ENCODE results near the gene ACAP3. TPM values are rescaled to one million over a fixed set of nuclear protein-coding genes. Genes with fewer than 3 reads are reported as not detected.

ACAP3 gene
- total RNA-seq, 1 experiment from 2014 or later: 30.7 TPM

GRCh38 chr1:1274931-1275431 is 32.7 kb downstream of the ACAP3 start:
- ChIA-PET CTCF (no interaction called here), POLR2A (interaction anchor here (0.7 kb wide), 1 partner anchor 129 kb away, joined by 7 read pairs; no protein-coding TSS in a partner anchor)
- H3K9me3 ChIP-seq (ENCODE audit: control insufficient read depth, insufficient read depth, low read depth, low read length): no peaks in the 10 kb centered on the region
- ATAC-seq: no peak
- TF ChIP-seq CTCF (IDR thresholded peaks at IDR 0.05) (no peak), TCF7L2 (IDR thresholded peaks at IDR 0.05; ENCODE audit: low read depth, low read length) (no peak), POLR2AphosphoS5 (IDR thresholded peaks at IDR 0.05; ENCODE audit: low read depth, low read length) (no peak), REST (IDR thresholded peaks at IDR 0.05; ENCODE audit: insufficient read depth in 1 of 2, low read depth in 2 of 2, low read length in 1 of 2) (no peak), SIN3A (IDR thresholded peaks at IDR 0.05; ENCODE audit: borderline replicate concordance, insufficient read depth, low read depth, low read length) (no peak)
- peak overlapping the region; percentile 88 for H3K27ac ChIP-seq (ENCODE audit: low read length)
- BruUV-seq (replicated peaks): no TSS peak
- intact Hi-C loops (cut with micrococcal nuclease; ENCODE audit: unreplicated experiment): no loop called here
- H3K4me3 ChIP-seq (ENCODE audit: low read depth in 2 of 2, low read length in 2 of 2): peak overlapping the region; percentile 68 to 97; a peak in 3 of 4 replicates
- H3K36me3 ChIP-seq (ENCODE audit: control insufficient read depth, insufficient read depth, low read length): no peaks in the 10 kb centered on the region; the same call in 1 of the 2 replicates
- in situ Hi-C loops (cut with HindIII; ENCODE audit: low pct_unique_long_range_greater_than_20kb, low sequenced_read_pairs): no loop called here
- H3K27me3 ChIP-seq (ENCODE audit: control insufficient read depth, insufficient read depth, low read length): no peaks in the 10 kb centered on the region
- DNase-seq (ENCODE audit: low read depth, low spot score): no peak
- H3K4me1 ChIP-seq (ENCODE audit: control insufficient read depth, insufficient read depth, low read length): peaks cover 21% of the 10 kb centered on the region

DNA sequence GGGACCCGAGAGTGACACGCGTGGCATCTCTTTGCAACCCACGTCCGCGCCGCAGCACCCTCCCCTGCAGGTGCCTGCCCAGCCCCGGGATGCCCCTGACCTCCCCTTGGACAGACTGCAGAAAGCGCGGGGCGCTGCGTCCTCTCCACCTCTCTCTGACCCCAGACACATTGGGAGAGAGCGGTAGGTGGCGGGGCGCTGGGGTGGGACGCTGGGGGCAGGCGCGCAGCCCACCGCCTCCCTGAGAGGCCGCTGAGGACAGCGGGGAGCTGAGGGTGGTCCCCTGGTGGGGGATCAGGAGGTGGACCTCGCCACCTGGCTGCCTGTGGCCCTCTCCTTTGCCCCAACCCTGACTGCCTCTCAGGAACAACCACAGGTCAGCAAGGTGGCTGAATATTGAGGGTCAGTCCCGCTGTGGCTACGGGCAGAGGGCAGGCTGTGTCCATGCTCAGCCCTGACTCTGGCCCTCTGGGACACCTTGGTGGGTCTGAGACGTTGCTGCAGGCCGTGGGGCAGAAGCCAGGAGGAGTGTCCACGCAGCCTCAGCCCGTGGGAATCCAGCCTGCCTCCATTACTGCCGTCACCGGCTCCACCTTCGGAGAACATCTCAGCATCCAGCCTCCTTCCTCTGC is 33.3 kb downstream of the ACAP3 start:
- Histone ChIP-seq H3K9me3 (ENCODE audit: control insufficient read depth, insufficient read depth, low read depth, low read length) (no peaks in the 10 kb centered on the region), H3K4me3 (ENCODE audit: low read depth in 2 of 2, low read length in 2 of 2) (peak overlapping the region; percentile 68 to 97), H3K27me3 (ENCODE audit: control insufficient read depth, insufficient read depth, low read length) (no peaks in the 10 kb centered on the region), H3K36me3 (ENCODE audit: control insufficient read depth, insufficient read depth, low read length) (no peaks in the 10 kb centered on the region; the same call in 1 of the 2 replicates), H3K4me1 (ENCODE audit: control insufficient read depth, insufficient read depth, low read length) (peaks cover 21% of the 10 kb centered on the region), H3K27ac (ENCODE audit: low read length) (peak overlapping the region; percentile 88)
- DNase-seq (ENCODE audit: low read depth, low spot score) (no peak), ATAC-seq (peak; percentile 6; the same call in 1 of the 2 replicates)
- BruUV-seq (replicated peaks): TSS peak; percentile 60
- TF ChIP-seq REST (IDR thresholded peaks at IDR 0.05; ENCODE audit: insufficient read depth in 1 of 2, low read depth in 2 of 2, low read length in 1 of 2) (no peak), POLR2AphosphoS5 (IDR thresholded peaks at IDR 0.05; ENCODE audit: low read depth, low read length) (no peak), CTCF (IDR thresholded peaks at IDR 0.05) (no peak), SIN3A (IDR thresholded peaks at IDR 0.05; ENCODE audit: borderline replicate concordance, insufficient read depth, low read depth, low read length) (no peak), TCF7L2 (IDR thresholded peaks at IDR 0.05; ENCODE audit: low read depth, low read length) (no peak)
- POLR2A ChIA-PET: no interaction called here
- intact Hi-C loops (cut with micrococcal nuclease; ENCODE audit: unreplicated experiment) (no loop called here), in situ Hi-C loops (cut with HindIII; ENCODE audit: low pct_unique_long_range_greater_than_20kb, low sequenced_read_pairs) (no loop called here)
- CTCF ChIA-PET: no interaction called here

Data from Panc1 (cell line).